PC-9 (cell line): ENCODE measurements around the gene CFAP65. TPM values are rescaled to one million over a fixed set of nuclear protein-coding genes. Genes with fewer than 3 reads are reported as not detected.

Experiments
- BruUV-seq: library from RNA; stranded (reverse); fragments of 400-500 nt; replicated peaks from 2 replicates; lab custom pipeline; 2021; lab: Mats Ljungman, UMichigan
- CTCF ChIA-PET: fragments of 300-600 bp; sonication (Branson Sonifier 250); formaldehyde crosslinking; loops from one replicate; lab custom pipeline; 2022; ENCODE audit warnings: antibody characterized with exemption; lab: Charles Lee
- POLR2A ChIA-PET: fragments of 300-600 bp; sonication (Branson Sonifier 250); formaldehyde crosslinking; loops from one replicate; lab custom pipeline; 2022; ENCODE audit warnings: antibody characterized with exemption; ENCODE audit not compliant: unreplicated experiment; lab: Charles Lee
- DNase-seq, 2 experiments: peaks; one replicate each; pipeline versions ENCODE4 v3.0.0 to v3.0.0-alpha.2; 2015 to 2022; ENCODE audit warnings: mixed read lengths in 1 of 2
- H2AFZ ChIP-seq: fragments of 200-600 bp; sonication (generic); 2 replicates; pipeline ENCODE4 v1.8.1; 2017; ENCODE audit warnings: antibody characterized with exemption
- H3F3A ChIP-seq: fragments of 200-600 bp; sonication (generic); 2 replicates; pipeline ENCODE4 v1.8.1; 2017; ENCODE audit warnings: antibody characterized with exemption, mild to moderate bottlenecking, low read depth; ENCODE audit not compliant: insufficient read depth
- H3K27ac ChIP-seq: fragments of 200-600 bp; sonication (generic); 2 replicates; pipeline ENCODE4 v1.6.1; 2016; ENCODE audit warnings: mixed run types
- H3K27me3 ChIP-seq: fragments of 200-600 bp; sonication (generic); 2 replicates; pipeline ENCODE4 v1.6.1; 2016; ENCODE audit warnings: low read depth, mixed run types; ENCODE audit not compliant: insufficient read depth
- H3K36me3 ChIP-seq: fragments of 200-600 bp; sonication (generic); 2 replicates; pipeline ENCODE4 v1.6.1; 2016; ENCODE audit warnings: low read depth, mixed run types
- H3K4me1 ChIP-seq: fragments of 200-600 bp; sonication (generic); replicated peaks from 2 replicates; pipeline ENCODE4 v1.6.1; 2016; ENCODE audit warnings: mixed run types; ENCODE audit not compliant: insufficient read depth
- H3K4me2 ChIP-seq: fragments of 200-600 bp; sonication (generic); 2 replicates; pipeline ENCODE4 v1.6.1; 2017; ENCODE audit warnings: mixed run types
- H3K4me3 ChIP-seq: fragments of 200-600 bp; sonication (generic); 2 replicates; pipeline ENCODE4 v1.6.1; 2016; ENCODE audit warnings: mixed run types
- H3K79me2 ChIP-seq: fragments of 200-600 bp; sonication (generic); 2 replicates; pipeline ENCODE4 v1.6.1; 2017; ENCODE audit warnings: low read depth, mixed run types
- H3K9me2 ChIP-seq: fragments of 200-600 bp; sonication (generic); 2 replicates; pipeline ENCODE4 v1.8.1; 2017; ENCODE audit warnings: mild to moderate bottlenecking; ENCODE audit not compliant: insufficient read depth
- H3K9me3 ChIP-seq: fragments of 200-600 bp; sonication (generic); 2 replicates; pipeline ENCODE4 v1.8.1; 2016; ENCODE audit warnings: low read depth; ENCODE audit not compliant: insufficient read depth
- H4K20me1 ChIP-seq: fragments of 200-600 bp; sonication (generic); 2 replicates; pipeline ENCODE4 v1.8.1; 2017; ENCODE audit not compliant: insufficient read depth
- CTCF ChIP-seq: fragments of 200-600 bp; sonication (generic); conservative IDR thresholded peaks from 2 replicates; pipeline ENCODE4 v1.6.1; 2017; ENCODE audit warnings: mixed run types, antibody characterized with exemption, mild to moderate bottlenecking, moderate library complexity
- EZH2 ChIP-seq: fragments of 200-600 bp; sonication (generic); IDR thresholded peaks from 2 replicates; pipeline ENCODE4 v1.8.0; 2017; ENCODE audit warnings: antibody characterized with exemption, low read depth
- intact Hi-C: fragments of 100-400 bp; cut with micrococcal nuclease; formaldehyde crosslinking; loops from one replicate; pipeline ENCODE4 v1.10.0; 2022; ENCODE audit not compliant: unreplicated experiment
- total RNA-seq: library from RNA; stranded (reverse); gene quantifications from 2 replicates; pipeline ENCODE4 v1.2.3, GENCODE V29; 2021

Gene CFAP65
- total RNA-seq, 1 experiment from 2014 or later = not detected

- no peak for DNase-seq
- intact Hi-C loops = no loop called here
- Histone ChIP-seq H4K20me1 (no peaks in the 10 kb centered on the region), H3K27me3 (peaks cover 59% of the 10 kb centered on the region), H2AFZ (no peak overlapping the region), H3F3A (no peaks in the 10 kb centered on the region), H3K27ac (no peak overlapping the region), H3K79me2 (no peaks in the 10 kb centered on the region), H3K9me2 (no peaks in the 10 kb centered on the region), H3K9me3 (no peaks in the 10 kb centered on the region), H3K36me3 (no peaks in the 10 kb centered on the region), H3K4me2 (no peak overlapping the region), H3K4me3 (no peak overlapping the region), H3K4me1 (no peaks in the 10 kb centered on the region)
- TF ChIP-seq EZH2 = no peak
- TF ChIP-seq CTCF = no peak
- no TSS peak for BruUV-seq
- POLR2A ChIA-PET = no interaction called here
- CTCF ChIA-PET = interaction anchor here (1.0 kb wide), 1 partner anchor 11 kb away, joined by 4 read pairs; no protein-coding TSS in a partner anchor
Observed at GRCh38 chr2:219062081-219062480, 20.8 kb upstream of the CFAP65 start.

GRCh38 chr2:219060821-219061791, 19.8 kb upstream of the CFAP65 start, which contains the start of gene IHH:
Gene IHH (minus strand): TSS chr2:219060921. CDS start chr2:219060467, 454 bp downstream.
- Histone ChIP-seq H3K27ac (no peak within 1 kb of the TSS), H4K20me1 (no peaks in the 10 kb centered on the region), H2AFZ (no peak within 1 kb of the TSS), H3F3A (no peaks in the 10 kb centered on the region), H3K36me3 (no peaks in the 10 kb centered on the region), H3K9me3 (no peaks in the 10 kb centered on the region), H3K4me2 (no peak within 1 kb of the TSS), H3K4me3 (no peak within 1 kb of the TSS), H3K9me2 (no peaks in the 10 kb centered on the region), H3K4me1 (no peaks in the 10 kb centered on the region), H3K79me2 (no peaks in the 10 kb centered on the region), H3K27me3 (peaks cover 68% of the 10 kb centered on the region)
- intact Hi-C loops = no loop called here
- ChIA-PET CTCF (interaction anchor here (1.0 kb wide), 1 partner anchor 12 kb away, joined by 4 read pairs; no protein-coding TSS in a partner anchor), POLR2A (interaction anchor here (0.6 kb wide), 1 partner anchor 63 kb away, joined by 4 read pairs; no protein-coding TSS in a partner anchor)
- BruUV-seq = no TSS peak
- peak in 1 of 2 experiments; percentile 27 for DNase-seq
- TF ChIP-seq EZH2 = no peak
- TF ChIP-seq CTCF = no peak

- Histone ChIP-seq H4K20me1 (no peaks in the 10 kb centered on the region), H3K9me3 (no peaks in the 10 kb centered on the region), H3K4me2 (no peak overlapping the region), H3K79me2 (no peaks in the 10 kb centered on the region), H2AFZ (no peak overlapping the region), H3K36me3 (no peaks in the 10 kb centered on the region), H3K4me1 (no peaks in the 10 kb centered on the region), H3K9me2 (no peaks in the 10 kb centered on the region), H3K27ac (no peak overlapping the region), H3F3A (no peaks in the 10 kb centered on the region), H3K4me3 (no peak overlapping the region), H3K27me3 (peaks cover 68% of the 10 kb centered on the region)
- ChIA-PET POLR2A (no interaction called here), CTCF (interaction anchor here (1.2 kb wide), 1 partner anchor 95 kb away, joined by 7 read pairs; no protein-coding TSS in a partner anchor)
- TF ChIP-seq EZH2 (no peak), CTCF (no peak)
- no TSS peak for BruUV-seq
- intact Hi-C loops = loop anchor here (2.0 to 10.0 kb wide), 3 partner anchors 63 to 471 kb away; partner anchors contain the start of gene PTPRN
- DNase-seq = no peak
Observed at GRCh38 chr2:219059725-219060682, 18.7 kb upstream of the CFAP65 start.
